Occipital lobe (tissue), 2 donors: ENCODE results near the gene HK3. TPM values are rescaled to one million over a fixed set of nuclear protein-coding genes. Genes with fewer than 3 reads are reported as not detected.

Source experiments
- DNase-seq: peaks from one replicate; lab custom pipeline; 2025; lab: John Stamatoyannopoulos, UW
- total RNA-seq: library from RNA; depleted of rRNA; stranded (reverse); fragments of >200 nt; gene quantifications from one replicate; pipeline ENCODE4 v1.2.3, GENCODE V29; 2014

HK3 gene
- total RNA-seq, 1 donor from 2014 or later, result 0.31 TPM

GRCh38 chr5:176870110-176870591 is 29.0 kb downstream of the HK3 start:
- DNase-seq, result no peak

GRCh38 chr5:176869501-176870109 is 29.5 kb downstream of the HK3 start:
- no peak for DNase-seq

- no peak for DNase-seq
Measured at GRCh38 chr5:176868731-176869130, 30.4 kb downstream of the HK3 start.

GRCh38 chr5:176868126-176868525 is 31.0 kb downstream of the HK3 start:
- DNase-seq, result no peak

- no peak for DNase-seq
Measured at GRCh38 chr5:176866707-176867310, 32.3 kb downstream of the HK3 start.

GRCh38 chr5:176865964-176866363 is 33.2 kb downstream of the HK3 start:
- no peak for DNase-seq

- DNase-seq, result no peak
Measured at GRCh38 chr5:176864755-176865154, 34.4 kb downstream of the HK3 start.

GRCh38 chr5:176863765-176864098 is 35.4 kb downstream of the HK3 start:
- DNase-seq, result no peak

GRCh38 chr5:176863041-176863764 is 35.9 kb downstream of the HK3 start:
- DNase-seq, result no peak

- no peak for DNase-seq
Measured at GRCh38 chr5:176862330-176862995, 36.7 kb downstream of the HK3 start.

GRCh38 chr5:176861276-176861675 is 37.9 kb downstream of the HK3 start:
- no peak for DNase-seq

- DNase-seq, result no peak
Measured at GRCh38 chr5:176860381-176860780, 38.8 kb downstream of the HK3 start.

GRCh38 chr5:176859916-176860315 is 39.2 kb downstream of the HK3 start:
- DNase-seq, result no peak

- no peak for DNase-seq
Measured at GRCh38 chr5:176857894-176858273, 41.3 kb downstream of the HK3 start.

- no peak for DNase-seq
Measured at GRCh38 chr5:176857216-176857893, 41.8 kb downstream of the HK3 start.

GRCh38 chr5:176856746-176857145 is 42.4 kb downstream of the HK3 start:
- DNase-seq, result no peak

GRCh38 chr5:176855598-176855997 is 43.5 kb downstream of the HK3 start:
- DNase-seq, result no peak

GRCh38 chr5:176854164-176854563 is 45.0 kb downstream of the HK3 start:
- DNase-seq, result no peak

GRCh38 chr5:176853151-176853778 is 45.9 kb downstream of the HK3 start:
- DNase-seq, result no peak

- DNase-seq, result no peak
Measured at GRCh38 chr5:176851871-176852658, 47.1 kb downstream of the HK3 start.
